ENCODE data around the gene KSR2. TPM values are rescaled to one million over a fixed set of nuclear protein-coding genes. Genes with fewer than 3 reads are reported as not detected.

Gene KSR2
- total RNA-seq, 1 donor from 2014 or later = not detected

DNA sequence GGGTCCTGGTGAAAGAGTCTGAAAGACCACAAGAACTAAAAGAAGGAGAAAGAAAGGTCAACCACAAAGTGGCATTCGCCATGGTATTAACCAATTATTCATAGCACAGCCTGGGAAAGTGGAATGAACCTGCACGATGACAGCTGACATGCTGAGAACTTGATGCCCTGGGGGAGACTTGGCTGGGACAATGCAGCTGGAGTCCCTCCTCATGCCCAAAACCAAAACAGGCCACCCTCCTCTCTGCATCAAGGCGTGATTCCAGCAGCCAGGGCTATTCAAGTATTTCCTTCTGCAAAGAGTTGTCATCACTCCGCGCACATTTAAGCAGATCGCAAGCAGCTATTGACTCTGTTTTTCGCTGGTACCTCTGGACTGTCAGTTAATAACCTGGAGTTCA, 440.3 kb downstream of the KSR2 start:
- no peaks in the 10 kb centered on the region for H3K36me3 ChIP-seq (ENCODE audit: control insufficient read depth, insufficient read depth, low read length)
- H3K4me3 ChIP-seq (ENCODE audit: low read depth, low read length) = no peak overlapping the region
- DNase-seq (ENCODE audit: low read depth) (no peak), FAIRE-seq (no peak)
- no peak for TF ChIP-seq CTCF (IDR thresholded peaks at IDR 0.05; ENCODE audit: insufficient read depth, low read length, severe bottlenecking)
- no peaks in the 10 kb centered on the region for H3K27me3 ChIP-seq (ENCODE audit: control insufficient read depth, insufficient read depth, low read length)

GRCh38 chr12:117527479-117527855, 441.3 kb downstream of the KSR2 start:
- no peaks in the 10 kb centered on the region for H3K27me3 ChIP-seq (ENCODE audit: control insufficient read depth, insufficient read depth, low read length)
- H3K36me3 ChIP-seq (ENCODE audit: control insufficient read depth, insufficient read depth, low read length) = no peaks in the 10 kb centered on the region
- DNase-seq (ENCODE audit: low read depth) = no peak
- no peak overlapping the region for H3K4me3 ChIP-seq (ENCODE audit: low read depth, low read length)
- TF ChIP-seq CTCF (IDR thresholded peaks at IDR 0.05; ENCODE audit: insufficient read depth, low read length, severe bottlenecking) = no peak
- no peak for FAIRE-seq

DNA sequence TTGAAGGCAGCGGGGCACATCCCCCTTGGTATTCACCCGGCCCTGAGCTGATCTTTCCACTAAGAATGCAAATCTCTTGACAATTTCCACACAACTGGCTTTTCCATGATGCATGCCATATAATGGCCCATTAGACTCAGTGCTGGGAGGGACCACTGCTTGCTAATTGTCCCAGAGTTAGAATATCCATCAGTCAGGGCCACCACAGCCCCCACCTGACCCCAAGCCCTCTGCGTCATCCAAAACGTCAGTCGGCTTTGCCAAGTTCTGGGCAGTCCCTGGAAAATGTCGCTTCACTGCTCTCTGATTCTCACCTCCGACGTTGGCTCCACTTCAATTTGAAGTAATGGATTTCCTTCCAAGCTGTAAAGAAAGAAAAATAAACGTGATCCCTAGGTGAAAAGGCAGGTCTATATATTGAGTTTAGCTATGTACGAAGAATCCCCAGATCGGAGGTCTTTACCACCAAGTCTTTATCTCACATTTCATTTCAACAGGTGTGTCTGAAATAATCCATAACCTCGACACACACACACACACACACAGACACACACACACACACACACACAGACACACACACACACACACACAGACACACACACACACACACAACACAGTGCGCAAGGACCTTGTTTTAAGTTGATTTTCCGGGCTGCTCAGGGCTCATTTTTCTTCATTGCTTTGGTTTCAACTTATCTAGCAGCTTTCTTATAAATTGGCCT, 441.9 kb downstream of the KSR2 start:
- Histone ChIP-seq H3K36me3 (ENCODE audit: control insufficient read depth, insufficient read depth, low read length) (no peaks in the 10 kb centered on the region), H3K4me3 (ENCODE audit: low read depth, low read length) (no peak overlapping the region), H3K27me3 (ENCODE audit: control insufficient read depth, insufficient read depth, low read length) (no peaks in the 10 kb centered on the region)
- DNase-seq (ENCODE audit: low read depth) (no peak), FAIRE-seq (no peak)
- TF ChIP-seq CTCF (IDR thresholded peaks at IDR 0.05; ENCODE audit: insufficient read depth, low read length, severe bottlenecking) = no peak

GRCh38 chr12:117525766-117526165, 443.0 kb downstream of the KSR2 start:
- H3K4me3 ChIP-seq (ENCODE audit: low read depth, low read length) = no peak overlapping the region
- no peak for TF ChIP-seq CTCF (IDR thresholded peaks at IDR 0.05; ENCODE audit: insufficient read depth, low read length, severe bottlenecking)
- FAIRE-seq = no peak
- DNase-seq (ENCODE audit: low read depth) = no peak
- H3K36me3 ChIP-seq (ENCODE audit: control insufficient read depth, insufficient read depth, low read length) = no peaks in the 10 kb centered on the region
- H3K27me3 ChIP-seq (ENCODE audit: control insufficient read depth, insufficient read depth, low read length) = no peaks in the 10 kb centered on the region

- H3K4me3 ChIP-seq (ENCODE audit: low read depth, low read length) = no peak overlapping the region
- H3K36me3 ChIP-seq (ENCODE audit: control insufficient read depth, insufficient read depth, low read length) = no peaks in the 10 kb centered on the region
- TF ChIP-seq CTCF (IDR thresholded peaks at IDR 0.05; ENCODE audit: insufficient read depth, low read length, severe bottlenecking) = no peak
- no peaks in the 10 kb centered on the region for H3K27me3 ChIP-seq (ENCODE audit: control insufficient read depth, insufficient read depth, low read length)
- FAIRE-seq (no peak), DNase-seq (ENCODE audit: low read depth) (no peak)
These were observed 444.0 kb downstream of the KSR2 start for GRCh38 chr12:117524806-117525205.

GRCh38 chr12:117523971-117524370, 444.8 kb downstream of the KSR2 start:
- FAIRE-seq = no peak
- no peak overlapping the region for H3K4me3 ChIP-seq (ENCODE audit: low read depth, low read length)
- TF ChIP-seq CTCF (IDR thresholded peaks at IDR 0.05; ENCODE audit: insufficient read depth, low read length, severe bottlenecking) = no peak
- H3K36me3 ChIP-seq (ENCODE audit: control insufficient read depth, insufficient read depth, low read length) = no peaks in the 10 kb centered on the region
- no peak for DNase-seq (ENCODE audit: low read depth)
- H3K27me3 ChIP-seq (ENCODE audit: control insufficient read depth, insufficient read depth, low read length) = no peaks in the 10 kb centered on the region
